HG03095 (cell line): ENCODE measurements around the gene PCDHGA7.
"Not testable (repeated sequence)": the region's sequence is repeated elsewhere in the genome, so short reads cannot be mapped to it uniquely, and the experiment has no call there.

Experiments
- ATAC-seq: cut with Tn5 transposase; IDR thresholded peaks from one replicate; pipeline ENCODE4 v1.9.1; 2021; ENCODE audit warnings: moderate library complexity; ENCODE audit not compliant: unreplicated experiment

The PCDHGA7 gene

DNA sequence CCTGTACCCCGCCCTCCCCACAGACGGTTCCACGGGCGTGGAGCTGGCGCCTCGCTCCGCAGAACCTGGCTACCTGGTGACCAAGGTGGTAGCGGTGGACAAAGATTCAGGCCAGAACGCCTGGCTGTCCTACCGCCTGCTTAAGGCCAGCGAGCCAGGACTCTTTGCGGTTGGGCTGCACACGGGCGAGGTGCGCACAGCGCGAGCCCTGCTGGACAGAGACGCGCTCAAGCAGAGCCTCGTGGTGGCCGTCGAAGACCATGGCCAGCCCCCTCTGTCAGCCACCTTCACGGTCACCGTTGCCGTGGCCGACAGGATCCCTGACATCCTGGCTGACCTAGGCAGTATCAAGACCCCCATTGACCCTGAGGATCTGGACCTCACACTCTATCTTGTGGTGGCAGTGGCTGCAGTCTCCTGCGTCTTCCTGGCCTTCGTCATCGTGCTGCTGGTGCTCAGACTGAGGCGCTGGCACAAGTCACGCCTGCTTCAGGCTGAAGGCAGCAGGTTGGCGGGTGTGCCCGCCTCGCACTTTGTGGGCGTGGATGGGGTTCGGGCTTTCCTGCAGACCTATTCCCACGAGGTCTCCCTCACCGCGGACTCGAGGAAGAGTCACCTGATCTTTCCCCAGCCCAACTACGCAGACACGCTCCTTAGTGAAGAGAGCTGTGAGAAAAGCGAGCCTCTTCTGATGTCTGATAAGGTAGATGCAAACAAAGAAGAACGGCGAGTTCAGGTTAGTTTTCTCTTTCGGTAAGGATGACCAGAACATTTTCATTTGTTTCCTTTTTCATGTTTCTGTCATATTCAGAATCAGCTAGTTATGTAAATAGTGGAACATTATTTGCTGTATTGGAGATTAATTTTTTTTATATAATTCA lies 16.3 kb upstream of the PCDHGA7 start:
- ATAC-seq, result no peak

DNA sequence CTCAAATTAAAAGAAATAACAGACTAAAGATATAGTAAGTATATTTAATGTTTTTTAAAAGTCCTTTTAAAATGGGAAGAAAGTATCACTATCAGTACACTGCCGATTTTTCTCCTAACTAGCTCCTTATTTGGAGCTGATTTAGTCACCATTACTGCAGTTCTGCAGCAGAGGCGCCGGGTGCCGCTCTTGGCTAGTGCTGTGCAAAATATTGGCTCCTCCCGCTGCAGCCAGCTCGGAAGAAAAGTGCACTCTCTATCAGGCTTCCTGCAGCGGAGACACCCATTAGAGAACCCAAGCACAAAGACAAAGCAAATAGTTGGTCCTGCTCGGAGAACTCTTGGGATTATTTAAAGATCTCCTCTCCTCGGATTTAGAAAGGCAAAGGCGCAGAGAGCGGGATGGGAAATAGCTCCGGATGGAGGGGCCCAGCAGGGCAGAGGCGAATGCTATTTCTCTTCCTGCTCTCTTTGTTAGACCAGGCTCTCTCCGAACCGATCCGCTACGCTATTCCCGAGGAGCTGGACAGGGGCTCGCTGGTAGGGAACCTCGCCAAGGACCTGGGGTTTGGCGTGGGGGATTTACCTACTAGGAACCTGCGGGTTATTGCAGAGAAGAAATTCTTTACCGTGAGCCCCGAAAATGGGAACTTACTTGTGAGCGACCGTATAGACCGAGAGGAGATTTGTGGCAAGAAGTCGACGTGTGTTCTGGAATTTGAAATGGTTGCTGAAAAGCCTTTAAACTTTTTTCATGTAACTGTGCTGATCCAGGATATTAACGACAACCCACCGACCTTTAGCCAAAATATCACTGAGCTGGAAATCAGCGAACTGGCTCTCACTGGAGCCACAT lies 12.3 kb upstream of the PCDHGA7 start, which contains the start of gene PCDHGB3:
TSS of gene PCDHGB3 (plus strand) at position 249 of the 855 bp plus-strand sequence. CDS start at position 402, 153 bp downstream.
- ATAC-seq, result peak; percentile 99

DNA sequence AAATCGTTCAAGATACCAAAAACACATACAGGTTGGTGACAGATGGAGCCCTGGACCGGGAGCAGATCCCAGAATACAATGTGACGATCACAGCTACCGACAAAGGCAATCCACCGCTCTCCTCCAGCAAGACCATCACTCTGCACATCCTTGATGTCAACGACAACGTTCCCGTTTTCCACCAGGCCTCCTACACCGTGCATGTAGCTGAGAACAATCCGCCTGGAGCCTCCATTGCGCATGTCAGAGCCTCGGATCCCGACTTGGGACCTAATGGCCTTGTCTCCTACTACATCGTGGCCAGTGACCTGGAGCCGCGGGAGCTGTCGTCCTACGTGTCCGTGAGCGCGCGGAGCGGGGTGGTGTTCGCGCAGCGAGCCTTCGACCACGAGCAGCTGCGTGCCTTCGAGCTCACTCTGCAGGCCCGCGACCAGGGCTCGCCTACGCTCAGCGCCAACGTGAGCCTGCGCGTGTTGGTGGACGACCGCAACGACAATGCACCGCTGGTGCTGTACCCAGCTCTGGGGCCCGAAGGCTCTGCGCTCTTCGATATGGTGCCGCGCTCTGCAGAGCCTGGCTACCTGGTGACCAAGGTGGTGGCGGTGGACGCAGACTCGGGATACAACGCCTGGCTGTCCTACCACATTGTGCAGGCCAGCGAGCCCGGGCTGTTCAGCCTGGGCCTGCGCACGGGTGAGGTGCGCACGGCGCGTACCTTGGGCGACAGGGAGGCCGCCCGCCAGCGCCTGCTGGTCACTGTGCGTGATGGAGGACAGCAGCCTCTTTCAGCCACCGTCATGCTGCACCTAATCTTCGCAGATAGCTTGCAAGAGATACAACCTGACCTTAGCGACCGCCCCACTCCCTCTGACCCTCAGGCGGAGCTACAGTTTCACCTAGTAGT lies 10.7 kb upstream of the PCDHGA7 start:
- no peak for ATAC-seq

DNA sequence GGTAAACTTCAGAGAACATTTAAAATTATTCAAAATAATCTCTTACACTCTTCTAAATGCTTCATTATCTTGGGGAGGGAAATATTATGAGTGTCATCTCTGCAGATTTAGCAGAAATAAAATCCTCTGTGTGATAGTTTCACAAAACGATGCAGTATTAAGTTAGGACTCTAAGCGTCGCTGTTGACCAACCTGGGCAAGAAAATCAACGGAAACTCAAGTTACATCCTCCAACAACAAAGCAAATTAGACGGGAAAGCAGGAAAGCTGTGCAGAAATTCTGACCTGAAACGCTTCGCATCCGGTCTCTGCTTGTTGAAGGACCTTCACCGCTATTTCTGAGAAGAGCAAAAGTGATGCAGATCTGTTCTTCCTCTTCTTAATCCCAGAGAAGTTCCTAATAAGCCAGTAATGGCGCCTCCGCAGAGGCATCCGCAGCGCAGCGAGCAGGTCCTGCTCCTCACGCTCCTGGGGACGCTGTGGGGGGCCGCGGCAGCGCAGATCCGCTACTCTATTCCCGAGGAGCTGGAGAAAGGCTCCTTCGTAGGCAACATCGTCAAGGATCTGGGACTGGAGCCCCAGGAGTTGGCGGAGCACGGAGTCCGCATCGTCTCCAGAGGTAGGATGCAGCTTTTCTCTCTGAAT lies 8.7 kb upstream of the PCDHGA7 start, which contains the start of gene PCDHGA6:
TSS of gene PCDHGA6 (plus strand) at position 219 of the 645 bp plus-strand sequence. CDS start at position 412, 193 bp downstream.
- no peak for ATAC-seq

DNA sequence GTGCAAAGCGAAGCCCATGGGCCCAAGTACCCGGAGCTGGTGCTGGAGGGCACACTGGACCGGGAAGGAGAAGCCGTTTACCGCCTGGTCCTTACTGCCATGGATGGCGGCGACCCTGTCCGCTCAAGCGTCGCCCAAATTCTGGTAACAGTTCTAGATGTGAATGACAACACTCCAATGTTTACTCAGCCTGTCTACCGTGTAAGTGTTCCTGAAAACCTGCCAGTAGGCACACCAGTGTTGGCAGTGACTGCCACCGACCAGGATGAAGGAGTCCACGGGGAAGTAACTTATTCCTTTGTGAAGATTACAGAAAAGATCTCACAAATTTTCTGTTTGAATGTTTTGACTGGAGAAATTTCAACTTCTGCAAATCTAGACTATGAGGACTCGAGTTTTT lies 7.9 kb upstream of the PCDHGA7 start:
- ATAC-seq, result no peak

GRCh38 chr5:141375444-141376155 lies 6.9 kb upstream of the PCDHGA7 start:
- not testable (repeated sequence) for ATAC-seq

GRCh38 chr5:141383345-141383744 lies 803 bp downstream of the PCDHGA7 start:
- ATAC-seq, result no peak

- ATAC-seq, result no peak
Observed at GRCh38 chr5:141384471-141385267, 2.1 kb downstream of the PCDHGA7 start.

DNA sequence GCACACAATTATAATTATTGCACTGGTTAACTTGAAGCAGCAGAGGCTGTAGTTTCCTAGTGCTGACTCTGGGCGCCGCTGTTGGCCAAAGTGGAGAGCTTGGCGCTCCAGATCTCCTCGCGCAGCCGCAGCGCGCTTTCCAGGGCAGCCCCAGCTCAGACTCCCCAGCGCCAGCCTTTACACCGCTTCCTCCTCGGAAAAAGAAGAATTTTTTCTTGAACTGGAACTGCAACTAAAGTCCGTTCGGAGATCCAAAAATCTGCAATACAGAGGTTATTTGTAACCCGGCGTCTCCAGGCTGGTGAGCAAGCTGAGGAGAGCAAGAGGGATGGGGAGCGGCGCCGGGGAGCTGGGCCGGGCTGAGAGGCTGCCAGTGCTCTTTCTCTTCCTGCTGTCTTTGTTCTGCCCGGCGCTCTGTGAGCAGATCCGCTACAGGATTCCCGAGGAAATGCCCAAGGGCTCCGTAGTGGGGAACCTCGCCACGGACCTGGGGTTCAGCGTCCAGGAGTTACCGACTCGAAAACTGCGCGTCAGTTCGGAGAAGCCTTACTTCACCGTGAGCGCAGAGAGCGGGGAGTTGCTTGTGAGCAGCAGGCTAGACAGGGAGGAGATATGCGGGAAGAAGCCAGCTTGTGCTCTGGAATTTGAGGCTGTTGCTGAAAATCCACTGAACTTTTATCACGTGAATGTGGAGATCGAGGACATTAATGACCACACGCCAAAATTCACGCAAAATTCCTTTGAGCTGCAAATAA lies 5.2 kb downstream of the PCDHGA7 start, which contains the start of gene PCDHGB4:
TSS of gene PCDHGB4 (plus strand) at position 142 of the 755 bp plus-strand sequence. CDS start at position 329, 187 bp downstream.
- not testable (repeated sequence) for ATAC-seq

GRCh38 chr5:141388661-141389060 lies 6.1 kb downstream of the PCDHGA7 start:
- ATAC-seq, result no peak

DNA sequence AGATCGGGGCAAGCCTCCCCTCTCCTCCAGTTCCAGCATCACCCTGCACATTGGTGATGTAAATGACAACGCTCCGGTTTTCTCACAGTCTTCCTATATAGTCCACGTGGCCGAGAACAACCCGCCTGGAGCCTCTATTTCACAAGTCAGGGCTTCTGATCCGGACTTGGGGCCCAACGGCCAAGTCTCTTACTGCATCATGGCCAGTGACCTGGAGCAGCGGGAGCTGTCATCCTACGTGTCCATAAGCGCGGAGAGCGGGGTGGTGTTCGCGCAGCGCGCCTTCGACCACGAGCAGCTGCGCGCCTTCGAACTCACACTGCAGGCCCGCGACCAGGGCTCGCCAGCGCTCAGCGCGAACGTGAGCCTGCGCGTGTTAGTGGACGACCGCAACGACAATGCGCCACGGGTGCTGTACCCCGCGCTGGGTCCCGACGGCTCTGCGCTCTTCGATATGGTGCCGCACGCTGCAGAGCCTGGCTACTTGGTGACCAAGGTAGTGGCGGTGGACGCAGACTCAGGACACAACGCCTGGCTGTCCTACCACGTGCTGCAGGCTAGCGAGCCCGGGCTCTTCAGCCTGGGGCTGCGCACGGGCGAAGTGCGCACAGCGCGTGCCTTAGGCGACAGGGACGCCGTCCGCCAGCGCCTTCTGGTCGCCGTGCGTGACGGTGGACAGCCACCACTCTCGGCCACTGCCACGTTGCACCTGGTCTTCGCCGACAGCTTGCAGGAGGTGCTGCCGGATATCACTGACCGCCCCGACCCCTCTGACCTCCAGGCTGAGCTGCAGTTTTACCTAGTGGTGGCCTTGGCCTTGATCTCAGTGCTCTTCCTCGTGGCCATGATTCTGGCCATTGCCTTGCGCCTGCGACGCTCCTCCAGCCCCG lies 6.9 kb downstream of the PCDHGA7 start:
- ATAC-seq, result no peak

DNA sequence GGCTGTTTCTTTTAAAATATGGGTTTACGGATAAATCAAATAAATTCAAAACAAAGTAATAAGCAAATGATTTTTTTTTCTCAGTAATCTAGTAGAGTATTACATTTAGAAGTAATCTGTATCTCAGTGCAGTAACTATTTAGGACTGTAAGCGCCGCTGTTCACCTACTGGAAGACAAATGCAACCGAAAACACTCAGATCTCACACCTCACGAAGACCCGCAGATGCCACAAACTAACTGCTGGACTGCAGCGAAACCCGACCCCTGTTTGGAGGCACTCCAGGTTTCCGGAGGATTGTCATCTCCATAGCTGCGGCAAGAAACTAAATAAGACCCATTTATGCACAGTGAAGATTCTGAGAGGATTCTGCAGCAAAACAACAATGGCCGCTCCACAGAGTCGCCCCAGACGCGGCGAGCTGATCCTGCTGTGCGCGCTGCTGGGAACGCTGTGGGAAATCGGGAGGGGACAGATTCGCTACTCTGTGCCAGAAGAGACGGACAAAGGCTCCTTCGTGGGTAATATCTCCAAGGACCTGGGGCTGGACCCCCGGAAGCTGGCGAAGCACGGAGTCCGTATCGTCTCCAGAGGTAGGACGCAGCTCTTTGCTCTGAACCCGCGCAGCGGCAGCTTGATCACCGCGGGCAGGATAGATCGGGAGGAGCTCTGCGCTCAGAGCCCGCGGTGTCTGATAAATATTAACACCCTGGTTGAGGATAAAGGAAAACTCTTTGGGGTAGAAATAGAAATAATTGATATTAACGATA lies 10.1 kb downstream of the PCDHGA7 start, which contains the start of gene PCDHGA8:
TSS of gene PCDHGA8 (plus strand) at position 205 of the 770 bp plus-strand sequence. CDS start at position 386, 181 bp downstream.
- no peak for ATAC-seq

DNA sequence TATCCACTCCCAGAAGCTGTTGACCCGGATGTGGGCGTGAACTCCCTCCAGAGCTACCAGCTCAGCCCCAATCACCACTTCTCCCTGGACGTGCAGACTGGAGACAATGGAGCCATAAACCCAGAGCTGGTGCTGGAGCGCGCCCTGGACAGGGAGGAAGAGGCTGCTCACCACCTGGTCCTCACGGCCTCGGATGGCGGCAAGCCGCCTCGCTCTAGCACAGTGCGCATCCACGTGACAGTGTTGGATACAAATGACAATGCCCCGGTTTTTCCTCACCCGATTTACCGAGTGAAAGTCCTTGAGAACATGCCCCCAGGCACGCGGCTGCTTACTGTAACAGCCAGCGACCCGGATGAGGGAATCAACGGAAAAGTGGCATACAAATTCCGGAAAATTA lies 10.7 kb downstream of the PCDHGA7 start:
- no peak for ATAC-seq

- ATAC-seq, result not testable (repeated sequence)
Observed at GRCh38 chr5:141394401-141395187, 12.1 kb downstream of the PCDHGA7 start.
